HG03558 (cell line): ENCODE results near the gene CCL23.

Experiments
- ATAC-seq: cut with Tn5 transposase; IDR thresholded peaks from one replicate; pipeline ENCODE4 v1.9.1; 2021; ENCODE audit warnings: moderate number of reproducible peaks; ENCODE audit not compliant: unreplicated experiment; ENCODE audit errors: extremely low read depth

The CCL23 gene

GRCh38 chr17:35972945-35973332, 44.8 kb downstream of the CCL23 start:
- no peak for ATAC-seq

- ATAC-seq, result no peak
These were observed 45.2 kb downstream of the CCL23 start for GRCh38 chr17:35972535-35972934.

GRCh38 chr17:35972066-35972465, 45.7 kb downstream of the CCL23 start:
- no peak for ATAC-seq

- ATAC-seq, result no peak
These were observed 48.0 kb downstream of the CCL23 start for GRCh38 chr17:35969558-35970380.

GRCh38 chr17:35968520-35969054, 49.2 kb downstream of the CCL23 start:
- no peak for ATAC-seq

- ATAC-seq, result no peak
These were observed 52.5 kb downstream of the CCL23 start for GRCh38 chr17:35965272-35965671.

GRCh38 chr17:35963663-35964062, 54.1 kb downstream of the CCL23 start:
- no peak for ATAC-seq
